A204.1 (cell line): ENCODE results near the gene PTH2.
"Not testable (repeated sequence)": the region's sequence is repeated elsewhere in the genome, so short reads cannot be mapped to it uniquely, and the experiment has no call there.

ENCODE experiments used
- FAIRE-seq: peaks from 2 replicates; lab custom pipeline; 2012; peaks lifted over from hg19 to GRCh38; lab: Jason Lieb, UNC

Gene PTH2

GRCh38 chr19:49447485-49448431, 24.5 kb upstream of the PTH2 start:
- FAIRE-seq = no peak

GRCh38 chr19:49445997-49446396, 22.8 kb upstream of the PTH2 start:
- FAIRE-seq = no peak

GRCh38 chr19:49444100-49444700, 21.0 kb upstream of the PTH2 start:
- FAIRE-seq = not testable (repeated sequence)

- peak; percentile 83 for FAIRE-seq
Measured at GRCh38 chr19:49443366-49444099, 20.3 kb upstream of the PTH2 start.

- no peak for FAIRE-seq
Measured at GRCh38 chr19:49442771-49443365, 19.6 kb upstream of the PTH2 start.

GRCh38 chr19:49442354-49442753, 19.1 kb upstream of the PTH2 start:
- FAIRE-seq = no peak

- FAIRE-seq = no peak
Measured at GRCh38 chr19:49441960-49442350, 18.7 kb upstream of the PTH2 start.

- FAIRE-seq = no peak
Measured at GRCh38 chr19:49441210-49441959, 18.1 kb upstream of the PTH2 start, which contains the start of gene SLC17A7. SLC17A7 (minus strand) TSS chr19:49441527; CDS start chr19:49441379, 148 bp downstream.

GRCh38 chr19:49440439-49441209, 17.4 kb upstream of the PTH2 start:
- no peak for FAIRE-seq

GRCh38 chr19:49439836-49440235, 16.6 kb upstream of the PTH2 start:
- FAIRE-seq = no peak

- no peak for FAIRE-seq
Measured at GRCh38 chr19:49438261-49438660, 15.0 kb upstream of the PTH2 start.

GRCh38 chr19:49437231-49437630, 14.0 kb upstream of the PTH2 start:
- no peak for FAIRE-seq

GRCh38 chr19:49436381-49437017, 13.3 kb upstream of the PTH2 start:
- FAIRE-seq = no peak

GRCh38 chr19:49435670-49436069, 12.4 kb upstream of the PTH2 start:
- no peak for FAIRE-seq

- no peak for FAIRE-seq
Measured at GRCh38 chr19:49434907-49435583, 11.8 kb upstream of the PTH2 start.

GRCh38 chr19:49433240-49433901, 10.1 kb upstream of the PTH2 start:
- no peak for FAIRE-seq

GRCh38 chr19:49432141-49433073, 9.2 kb upstream of the PTH2 start:
- FAIRE-seq = no peak

GRCh38 chr19:49431330-49431749, 8.1 kb upstream of the PTH2 start:
- FAIRE-seq = no peak
